Endothelial cell of umbilical vein (primary cell): ENCODE measurements around the gene INTS6.

ENCODE experiments used
- CTCF ChIP-seq, 2 donors: IDR thresholded peaks; 1 replicate in 1 of 2; 2 replicates in 1 of 2; pipeline ENCODE4 v1.5.1; 2011; ENCODE audit warnings: low read length in 2 of 2, mild to moderate bottlenecking in 2 of 2, moderate library complexity in 2 of 2, control low read depth in 1 of 2, inconsistent platforms in 1 of 2, low read depth in 1 of 2; ENCODE audit not compliant: insufficient read depth in 1 of 2; ENCODE audit errors: extremely low read depth in 1 of 2
- EZH2 ChIP-seq: IDR thresholded peaks from 2 replicates; pipeline ENCODE4 v1.6.1; 2012; ENCODE audit warnings: borderline replicate concordance, low read depth, mild to moderate bottlenecking, moderate library complexity, low read length, inconsistent platforms; ENCODE audit not compliant: severe bottlenecking
- FOS ChIP-seq: IDR thresholded peaks from 2 replicates; pipeline ENCODE4 v1.6.1; 2011; ENCODE audit warnings: mild to moderate bottlenecking, low read length, moderate library complexity, borderline replicate concordance; ENCODE audit not compliant: insufficient read depth
- JUN ChIP-seq: IDR thresholded peaks from 2 replicates; pipeline ENCODE4 v1.6.1; 2011; ENCODE audit warnings: borderline replicate concordance, low read depth; ENCODE audit not compliant: insufficient read length, insufficient read depth
- POLR2A ChIP-seq: IDR thresholded peaks from 2 replicates; pipeline ENCODE4 v1.6.1; 2012; ENCODE audit warnings: low read depth, mild to moderate bottlenecking, control low read depth, low read length
- POLR2AphosphoS5 ChIP-seq: IDR thresholded peaks from 2 replicates; pipeline ENCODE4 v1.6.1; 2012; ENCODE audit warnings: low read depth, mild to moderate bottlenecking, control low read depth, low read length, moderate library complexity; ENCODE audit not compliant: insufficient read depth

- TF ChIP-seq CTCF (IDR thresholded peaks at IDR 0.05; ENCODE audit: extremely low read depth in 1 of 2, insufficient read depth in 1 of 2, low read depth in 1 of 2, low read length in 2 of 2): no peak
- no peak for TF ChIP-seq POLR2A
- no peak for TF ChIP-seq JUN
- TF ChIP-seq POLR2AphosphoS5: no peak
- TF ChIP-seq EZH2: no peak
- no peak for TF ChIP-seq FOS
Measured at GRCh38 chr13:51311957-51312520, 140.8 kb downstream of the INTS6 start.
